AG04450 (cell line): ENCODE data around the gene KIAA1328. TPM values are rescaled to one million over a fixed set of nuclear protein-coding genes. Genes with fewer than 3 reads are reported as not detected.

Experiments
- CTCF ChIA-PET: fragments of 300-600, 350-600 bp; formaldehyde crosslinking; extraction: SDS; loops from one replicate; lab custom pipeline; 2022; ENCODE audit warnings: antibody characterized with exemption, inconsistent platforms; lab: Charles Lee
- POLR2A ChIA-PET: fragments of 350-600 bp; formaldehyde crosslinking; extraction: SDS; loops from one replicate; lab custom pipeline; 2021; ENCODE audit warnings: antibody characterized with exemption, inconsistent platforms; lab: Yijun Ruan, JAX
- DNase-seq: peaks from one replicate; pipeline ENCODE4 v3.0.0-alpha.2; 2011; ENCODE audit warnings: low read depth, low spot score
- H3K27ac ChIP-seq: one replicate; pipeline ENCODE4 v1.5.1; 2012; ENCODE audit warnings: low read depth, low read length, control low read depth
- H3K27me3 ChIP-seq: one replicate; pipeline ENCODE4 v1.6.0; 2012; ENCODE audit warnings: low read length; ENCODE audit not compliant: control insufficient read depth, insufficient read depth
- H3K4me3 ChIP-seq: 2 replicates; pipeline ENCODE4 v1.5.1; 2011; ENCODE audit warnings: mild to moderate bottlenecking, low read depth, low read length, control low read depth
- H3K9me3 ChIP-seq: 2 replicates; pipeline ENCODE4 v1.5.1; 2012; ENCODE audit warnings: low read length; ENCODE audit not compliant: control insufficient read depth, insufficient read depth
- polyA plus RNA-seq: library from polyadenylated mRNA; depleted of rRNA; stranded (reverse); fragments of >200 nt; gene quantifications from 2 replicates; pipeline ENCODE4 v1.2.3, GENCODE V29; 2011
- TF ChIP-seq, protein P1 (sequence below): IDR thresholded peaks from 2 replicates; pipeline ENCODE4 v1.5.1; 2011; ENCODE audit warnings: low read depth, low read length, control low read depth, inconsistent platforms

The KIAA1328 gene
- polyA plus RNA-seq, 1 experiment: 3.9 TPM

DNA sequence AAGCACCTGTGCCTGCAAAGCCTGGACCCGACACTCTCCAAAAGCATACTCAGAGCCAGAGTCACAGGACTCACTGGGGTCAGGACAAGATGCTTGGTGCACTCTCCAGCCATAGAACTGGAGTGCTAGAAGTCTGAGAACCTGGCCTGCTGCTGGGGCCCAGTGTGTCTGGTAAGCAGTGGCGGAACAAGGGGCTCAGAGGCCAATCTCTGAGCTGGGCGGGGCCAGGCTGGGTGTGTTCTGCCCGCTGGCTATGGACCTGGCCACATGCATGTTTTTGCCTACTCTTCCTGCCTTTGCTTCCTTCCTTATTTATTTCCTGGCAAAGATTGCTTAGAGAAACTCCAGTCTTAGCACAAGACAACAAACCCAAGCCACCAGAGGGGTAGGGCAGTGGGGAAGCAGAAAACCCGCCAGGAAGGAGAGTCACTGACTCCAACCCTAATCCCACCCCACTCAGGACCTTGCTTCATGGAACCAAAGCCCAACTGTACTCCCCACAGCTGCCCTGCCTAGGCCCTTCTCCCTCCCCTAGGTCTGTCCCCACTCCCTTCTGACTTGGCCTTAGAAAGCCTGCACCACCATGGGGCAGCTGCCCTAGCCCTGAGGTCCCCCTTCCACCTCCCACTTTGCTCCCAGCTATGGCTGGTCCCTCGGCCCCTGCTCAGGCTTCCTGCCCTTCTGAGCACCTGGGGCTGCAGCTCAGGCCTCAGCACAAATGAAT is 421.1 kb downstream of the KIAA1328 start:
- no peak overlapping the region for H3K4me3 ChIP-seq
- no peak for DNase-seq
- no peak overlapping the region for H3K27ac ChIP-seq
- TF ChIP-seq, protein P1, sequence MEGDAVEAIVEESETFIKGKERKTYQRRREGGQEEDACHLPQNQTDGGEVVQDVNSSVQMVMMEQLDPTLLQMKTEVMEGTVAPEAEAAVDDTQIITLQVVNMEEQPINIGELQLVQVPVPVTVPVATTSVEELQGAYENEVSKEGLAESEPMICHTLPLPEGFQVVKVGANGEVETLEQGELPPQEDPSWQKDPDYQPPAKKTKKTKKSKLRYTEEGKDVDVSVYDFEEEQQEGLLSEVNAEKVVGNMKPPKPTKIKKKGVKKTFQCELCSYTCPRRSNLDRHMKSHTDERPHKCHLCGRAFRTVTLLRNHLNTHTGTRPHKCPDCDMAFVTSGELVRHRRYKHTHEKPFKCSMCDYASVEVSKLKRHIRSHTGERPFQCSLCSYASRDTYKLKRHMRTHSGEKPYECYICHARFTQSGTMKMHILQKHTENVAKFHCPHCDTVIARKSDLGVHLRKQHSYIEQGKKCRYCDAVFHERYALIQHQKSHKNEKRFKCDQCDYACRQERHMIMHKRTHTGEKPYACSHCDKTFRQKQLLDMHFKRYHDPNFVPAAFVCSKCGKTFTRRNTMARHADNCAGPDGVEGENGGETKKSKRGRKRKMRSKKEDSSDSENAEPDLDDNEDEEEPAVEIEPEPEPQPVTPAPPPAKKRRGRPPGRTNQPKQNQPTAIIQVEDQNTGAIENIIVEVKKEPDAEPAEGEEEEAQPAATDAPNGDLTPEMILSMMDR: no peak
- CTCF ChIA-PET: no interaction called here
- H3K9me3 ChIP-seq: no peaks in the 10 kb centered on the region; the same call in 1 of the 2 replicates
- POLR2A ChIA-PET: no interaction called here
- H3K27me3 ChIP-seq: peaks cover 28% of the 10 kb centered on the region

DNA sequence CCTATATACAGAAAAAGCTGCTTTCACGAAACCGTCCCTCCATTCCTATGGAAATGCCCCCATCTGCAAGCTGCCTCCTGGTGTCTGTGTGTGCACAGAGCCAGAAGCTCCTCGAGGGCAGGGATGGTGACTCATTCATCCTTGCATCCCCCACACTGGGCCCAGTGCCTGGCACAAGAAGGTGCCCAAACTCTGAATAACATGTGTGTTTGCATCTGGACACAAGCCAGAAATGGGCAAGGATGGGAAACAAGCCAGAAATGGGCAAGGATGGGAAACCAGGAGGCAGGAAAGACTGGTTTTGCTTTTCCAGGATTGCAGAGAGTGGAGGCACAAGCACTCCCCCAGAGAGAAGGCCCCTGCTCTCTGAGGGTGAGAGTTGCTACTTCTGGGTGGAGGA is 422.8 kb downstream of the KIAA1328 start:
- Histone ChIP-seq H3K27me3 (peaks cover 36% of the 10 kb centered on the region), H3K4me3 (no peak overlapping the region), H3K9me3 (no peaks in the 10 kb centered on the region; the same call in 1 of the 2 replicates), H3K27ac (no peak overlapping the region)
- DNase-seq: no peak
- TF ChIP-seq, protein P1: no peak
- ChIA-PET POLR2A (no interaction called here), CTCF (no interaction called here)

DNA sequence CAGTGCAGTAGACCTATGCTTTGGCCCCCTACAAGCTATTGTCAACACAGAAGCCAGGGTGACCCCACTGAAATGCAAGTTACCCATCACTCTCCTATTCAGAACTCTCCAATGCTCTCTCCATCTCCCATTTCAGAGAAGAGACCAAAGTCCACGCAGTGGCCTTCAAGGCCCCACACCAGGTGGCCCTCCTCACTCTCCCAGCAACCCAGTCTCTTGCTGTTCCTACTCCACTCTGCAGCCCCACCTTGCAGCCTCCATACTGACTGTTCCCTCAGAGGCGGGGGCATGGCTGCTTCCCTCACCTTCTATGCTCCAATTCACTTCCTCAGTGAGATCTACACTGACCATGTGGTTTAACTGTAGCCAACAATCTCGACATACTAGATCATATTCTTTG is 423.4 kb downstream of the KIAA1328 start:
- H3K9me3 ChIP-seq: no peaks in the 10 kb centered on the region; the same call in 1 of the 2 replicates
- ChIA-PET POLR2A (no interaction called here), CTCF (no interaction called here)
- DNase-seq: no peak
- peaks cover 39% of the 10 kb centered on the region for H3K27me3 ChIP-seq
- H3K4me3 ChIP-seq: no peak overlapping the region
- no peak overlapping the region for H3K27ac ChIP-seq
- TF ChIP-seq, protein P1: no peak

DNA sequence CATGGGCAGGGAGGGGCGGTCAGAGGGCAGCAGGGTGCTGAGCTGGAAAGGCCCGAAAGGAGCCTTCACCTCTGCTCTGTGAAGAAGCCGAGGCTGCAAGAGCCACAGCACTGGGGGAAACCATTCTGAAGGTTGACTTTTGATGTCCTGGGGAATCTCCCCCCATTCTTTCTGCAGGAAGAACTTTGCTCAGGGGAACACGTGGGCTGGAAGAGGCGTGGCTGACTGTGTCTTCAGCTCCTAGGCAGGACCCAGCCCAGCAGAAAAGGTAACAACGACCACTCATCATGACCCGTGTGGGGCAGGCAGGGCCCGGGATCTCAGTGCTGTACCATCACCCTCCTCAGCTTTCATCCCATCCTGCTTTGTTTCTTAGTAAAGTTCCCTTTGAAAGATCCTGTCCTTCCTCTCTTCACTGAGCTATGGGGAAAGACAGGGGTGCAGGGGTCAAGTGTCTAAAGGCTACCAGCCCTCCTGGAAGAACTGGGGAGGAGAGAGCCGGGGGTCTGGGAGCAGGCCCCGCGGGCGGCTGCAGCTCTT is 424.0 kb downstream of the KIAA1328 start:
- no peak overlapping the region for H3K4me3 ChIP-seq
- H3K27me3 ChIP-seq: peaks cover 39% of the 10 kb centered on the region
- ChIA-PET POLR2A (no interaction called here), CTCF (no interaction called here)
- no peak for DNase-seq
- TF ChIP-seq, protein P1: no peak
- no peaks in the 10 kb centered on the region; the same call in 1 of the 2 replicates for H3K9me3 ChIP-seq
- no peak overlapping the region for H3K27ac ChIP-seq
